Endothelial cell of umbilical vein (primary cell): ENCODE measurements around the gene LIMCH1. TPM values are rescaled to one million over a fixed set of nuclear protein-coding genes. Genes with fewer than 3 reads are reported as not detected.

ENCODE experiments used
- BruUV-seq: library from RNA; stranded (reverse); fragments of 400-500 nt; replicated peaks from 2 replicates; lab custom pipeline; 2021; lab: Mats Ljungman, UMichigan
- CTCF ChIA-PET: fragments of 300-600, 350-600 bp; sonication (Branson Sonifier 250); formaldehyde crosslinking; loops from one replicate; lab custom pipeline; 2021; ENCODE audit warnings: antibody characterized with exemption, inconsistent platforms; lab: Charles Lee
- POLR2A ChIA-PET: fragments of 300-600, 350-600 bp; sonication (Branson Sonifier 250); formaldehyde crosslinking; loops from one replicate; lab custom pipeline; 2021; ENCODE audit warnings: antibody characterized with exemption, inconsistent platforms; lab: Charles Lee
- DNase-seq: peaks from one replicate; pipeline ENCODE4 v3.0.0-alpha.2; 2011; ENCODE audit warnings: low read depth, low spot score
- FAIRE-seq: peaks from 2 replicates; lab custom pipeline; 2011; peaks lifted over from hg19 to GRCh38; lab: Jason Lieb, UNC
- H2AFZ ChIP-seq: 2 replicates; pipeline ENCODE4 v1.6.0; 2012; ENCODE audit warnings: low read depth, low read length, control low read depth, inconsistent platforms
- H3K27ac ChIP-seq: 2 replicates; pipeline ENCODE4 v1.5.1; 2011; ENCODE audit warnings: low read depth, mild to moderate bottlenecking, control low read depth, low read length, moderate library complexity; ENCODE audit not compliant: insufficient read depth
- H3K27me3 ChIP-seq, 2 experiments: 2 replicates each; pipeline versions ENCODE4 v1.6.0 to v1.6.1; 2011; ENCODE audit warnings: low read length in 2 of 2, mixed read lengths in 1 of 2; ENCODE audit not compliant: control insufficient read depth in 2 of 2, insufficient read depth in 2 of 2
- H3K36me3 ChIP-seq, 2 experiments: 2 replicates in 1 of 2; 3 replicates in 1 of 2; pipeline ENCODE4 v1.5.1; 2011; ENCODE audit warnings: low read length in 2 of 2, mild to moderate bottlenecking in 1 of 2, moderate library complexity in 1 of 2; ENCODE audit not compliant: control insufficient read depth in 2 of 2, insufficient read depth in 2 of 2; ENCODE audit errors: extremely low read depth in 1 of 2
- H3K4me1 ChIP-seq: 3 replicates; pipeline ENCODE4 v1.5.1; 2011; ENCODE audit warnings: mild to moderate bottlenecking, low read length; ENCODE audit not compliant: control insufficient read depth, insufficient read depth; ENCODE audit errors: extremely low read depth
- H3K4me2 ChIP-seq: 2 replicates; pipeline ENCODE4 v1.6.1; 2011; ENCODE audit warnings: low read length, control low read depth, mixed read lengths; ENCODE audit not compliant: insufficient read depth
- H3K4me3 ChIP-seq, 3 experiments: fragments of 200-600 bp in 1 of 3; sonication (generic), shearing (Covaris generic) in 1 of 3; replicated peaks in 1 of 3; 2 replicates each; pipeline ENCODE4 v1.5.1; 2011 to 2016; ENCODE audit warnings: control low read depth in 3 of 3, low read length in 3 of 3, mild to moderate bottlenecking in 2 of 3, inconsistent platforms in 1 of 3, low read depth in 1 of 3, moderate library complexity in 1 of 3; ENCODE audit not compliant: insufficient read depth in 1 of 3
- H3K79me2 ChIP-seq: 2 replicates; pipeline ENCODE4 v1.6.0; 2012; ENCODE audit warnings: low read length, inconsistent platforms; ENCODE audit not compliant: control insufficient read depth, insufficient read depth
- H3K9ac ChIP-seq: replicated peaks from 2 replicates; pipeline ENCODE3; 2011; ENCODE audit warnings: low read length, control low read depth; ENCODE audit not compliant: insufficient read depth; ENCODE audit errors: extremely low read depth
- H3K9me1 ChIP-seq: replicated peaks from 3 replicates; pipeline ENCODE4 v1.6.0; 2011; ENCODE audit warnings: mild to moderate bottlenecking, low read length; ENCODE audit not compliant: control insufficient read depth, insufficient read depth; ENCODE audit errors: extremely low read depth
- H3K9me3 ChIP-seq: replicated peaks from 2 replicates; pipeline ENCODE4 v1.5.1; 2012; ENCODE audit warnings: low read length, inconsistent platforms; ENCODE audit not compliant: control insufficient read depth, insufficient read depth
- H4K20me1 ChIP-seq: replicated peaks from 2 replicates; pipeline ENCODE3; 2011; ENCODE audit warnings: mild to moderate bottlenecking, low read length; ENCODE audit not compliant: control insufficient read depth, insufficient read depth; ENCODE audit errors: extremely low read depth
- EZH2 ChIP-seq: IDR thresholded peaks from 2 replicates; pipeline ENCODE4 v1.6.1; 2012; ENCODE audit warnings: borderline replicate concordance, low read depth, mild to moderate bottlenecking, moderate library complexity, low read length, inconsistent platforms; ENCODE audit not compliant: severe bottlenecking
- FOS ChIP-seq: IDR thresholded peaks from 2 replicates; pipeline ENCODE4 v1.6.1; 2011; ENCODE audit warnings: mild to moderate bottlenecking, low read length, moderate library complexity, borderline replicate concordance; ENCODE audit not compliant: insufficient read depth
- GATA2 ChIP-seq: IDR thresholded peaks from 2 replicates; pipeline ENCODE4 v1.7.0; 2011; ENCODE audit warnings: low read depth, mild to moderate bottlenecking, moderate library complexity, mixed read lengths, low read length; ENCODE audit not compliant: insufficient read length, insufficient read depth
- JUN ChIP-seq: IDR thresholded peaks from 2 replicates; pipeline ENCODE4 v1.6.1; 2011; ENCODE audit warnings: borderline replicate concordance, low read depth; ENCODE audit not compliant: insufficient read length, insufficient read depth
- MYC ChIP-seq: IDR thresholded peaks from one replicate; pipeline ENCODE4 v1.6.1; 2011; ENCODE audit warnings: mild to moderate bottlenecking, low read depth, low read length
- POLR2A ChIP-seq: IDR thresholded peaks from 2 replicates; pipeline ENCODE4 v1.6.1; 2012; ENCODE audit warnings: low read depth, mild to moderate bottlenecking, control low read depth, low read length
- POLR2AphosphoS5 ChIP-seq: IDR thresholded peaks from 2 replicates; pipeline ENCODE4 v1.6.1; 2012; ENCODE audit warnings: low read depth, mild to moderate bottlenecking, control low read depth, low read length, moderate library complexity; ENCODE audit not compliant: insufficient read depth
- dilution Hi-C: fragments of 300-500 bp; cut with MboI; formaldehyde crosslinking; loops from one replicate; pipeline ENCODE4 v1.15.0; 2019; ENCODE audit warnings: low sequenced_read_pairs; ENCODE audit not compliant: extremely low pct_ligation_motif_present
- intact Hi-C: fragments of 100-400 bp; cut with micrococcal nuclease; formaldehyde crosslinking; loops from one replicate; pipeline ENCODE4 v1.10.0; 2022
- polyA plus RNA-seq, 4 experiments: library from polyadenylated mRNA; depleted of rRNA in 3 of 4; stranded (reverse) in 3 of 4; unstranded in 1 of 4; fragments of >200 nt; gene quantifications; 2 replicates each; pipeline versions ENCODE4 v1.2.1 to v1.2.3, GENCODE V29; 2011 to 2012; ENCODE audit warnings: missing spikeins in 1 of 4
- total RNA-seq: library from RNA; stranded (reverse); gene quantifications from 2 replicates; pipeline ENCODE4 v1.2.3, GENCODE V29; 2021
- TF ChIP-seq, protein P1 (sequence below): IDR thresholded peaks from 2 replicates; pipeline ENCODE4 v1.6.1; 2011; ENCODE audit not compliant: insufficient read depth, insufficient read length
- TF ChIP-seq, protein P2 (sequence below), 2 donors: IDR thresholded peaks; 1 replicate in 1 of 2; 2 replicates in 1 of 2; pipeline ENCODE4 v1.5.1; 2011; ENCODE audit warnings: low read length in 2 of 2, mild to moderate bottlenecking in 2 of 2, moderate library complexity in 2 of 2, control low read depth in 1 of 2, inconsistent platforms in 1 of 2, low read depth in 1 of 2; ENCODE audit not compliant: insufficient read depth in 1 of 2; ENCODE audit errors: extremely low read depth in 1 of 2

The LIMCH1 gene
- total and polyA plus RNA-seq, 2 donors (not counting 3 experiments of a cell fraction or from before 2014, with no cell fraction given): 14.3 to 32.8 TPM

DNA sequence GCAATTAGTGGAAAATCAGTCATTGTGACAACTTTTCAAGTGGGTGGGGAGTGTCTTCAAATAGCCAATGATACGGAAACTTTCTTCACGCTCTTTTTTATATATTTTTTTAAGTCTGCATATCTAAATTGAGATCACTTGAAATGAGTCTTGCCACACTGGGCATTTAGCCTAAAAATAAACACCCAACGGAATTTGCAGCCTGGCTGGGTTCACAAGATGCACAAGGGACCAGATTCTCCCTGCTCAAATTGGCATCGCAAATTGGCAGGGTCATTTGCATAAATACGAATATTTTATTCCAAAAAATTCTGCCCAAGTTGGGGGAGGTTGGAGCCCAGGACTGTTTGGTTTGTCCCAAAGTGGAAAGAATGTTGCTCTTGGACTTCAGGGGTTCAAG is 87.6 kb downstream of the LIMCH1 start:
- ChIA-PET CTCF (interaction anchor here (0.8 to 2.0 kb wide), 5 partner anchors 9 to 132 kb away, joined by 3 to 13 read pairs (median 4); no protein-coding TSS in a partner anchor), POLR2A (no interaction called here)
- Histone ChIP-seq H3K79me2 (no peaks in the 10 kb centered on the region), H4K20me1 (no peaks in the 10 kb centered on the region), H3K27ac (no peak overlapping the region), H3K36me3 (no peaks in the 10 kb centered on the region), H3K9me1 (no peaks in the 10 kb centered on the region), H2AFZ (no peak overlapping the region), H3K27me3 (peaks cover 11 to 28% of the 10 kb centered on the region in 2 experiments), H3K4me1 (no peaks in the 10 kb centered on the region), H3K4me3 (no peak overlapping the region), H3K4me2 (no peak overlapping the region), H3K9me3 (no peaks in the 10 kb centered on the region), H3K9ac (no peak overlapping the region)
- DNase-seq (no peak), FAIRE-seq (no peak)
- intact Hi-C loops (no loop called here), dilution Hi-C loops (no loop called here)
- no TSS peak for BruUV-seq
- no peak for TF ChIP-seq JUN

DNA sequence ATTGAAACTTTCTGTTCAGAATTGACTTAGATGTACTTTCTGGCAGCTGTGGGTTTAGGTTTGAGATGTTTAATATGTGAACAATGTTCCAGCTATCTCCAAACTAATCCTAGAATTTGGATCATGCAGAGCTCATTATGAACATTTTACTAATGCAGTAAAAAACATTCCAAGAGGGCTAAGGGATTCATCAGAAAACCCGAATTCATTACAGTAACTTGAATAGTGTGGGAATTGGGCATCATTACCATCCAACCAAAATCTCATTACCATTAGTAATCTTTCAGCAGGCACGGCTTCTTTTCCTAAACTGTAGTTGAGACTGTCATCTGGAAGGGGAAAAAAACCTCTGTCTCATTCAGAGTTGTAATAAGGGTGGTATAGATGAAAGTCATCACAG is 91.0 kb downstream of the LIMCH1 start:
- H3K4me2 ChIP-seq: no peak overlapping the region
- POLR2A ChIA-PET: no interaction called here
- H3K36me3 ChIP-seq: no peaks in the 10 kb centered on the region
- no peaks in the 10 kb centered on the region for H4K20me1 ChIP-seq
- no peak overlapping the region for H2AFZ ChIP-seq
- TF ChIP-seq POLR2A: no peak
- TF ChIP-seq, protein P1, sequence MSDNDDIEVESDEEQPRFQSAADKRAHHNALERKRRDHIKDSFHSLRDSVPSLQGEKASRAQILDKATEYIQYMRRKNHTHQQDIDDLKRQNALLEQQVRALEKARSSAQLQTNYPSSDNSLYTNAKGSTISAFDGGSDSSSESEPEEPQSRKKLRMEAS: no peak
- TF ChIP-seq GATA2: no peak
- TF ChIP-seq FOS: no peak
- no peak for TF ChIP-seq EZH2
- no peak for TF ChIP-seq MYC
- TF ChIP-seq JUN: no peak
- no peak for TF ChIP-seq POLR2AphosphoS5
- TF ChIP-seq, protein P2, sequence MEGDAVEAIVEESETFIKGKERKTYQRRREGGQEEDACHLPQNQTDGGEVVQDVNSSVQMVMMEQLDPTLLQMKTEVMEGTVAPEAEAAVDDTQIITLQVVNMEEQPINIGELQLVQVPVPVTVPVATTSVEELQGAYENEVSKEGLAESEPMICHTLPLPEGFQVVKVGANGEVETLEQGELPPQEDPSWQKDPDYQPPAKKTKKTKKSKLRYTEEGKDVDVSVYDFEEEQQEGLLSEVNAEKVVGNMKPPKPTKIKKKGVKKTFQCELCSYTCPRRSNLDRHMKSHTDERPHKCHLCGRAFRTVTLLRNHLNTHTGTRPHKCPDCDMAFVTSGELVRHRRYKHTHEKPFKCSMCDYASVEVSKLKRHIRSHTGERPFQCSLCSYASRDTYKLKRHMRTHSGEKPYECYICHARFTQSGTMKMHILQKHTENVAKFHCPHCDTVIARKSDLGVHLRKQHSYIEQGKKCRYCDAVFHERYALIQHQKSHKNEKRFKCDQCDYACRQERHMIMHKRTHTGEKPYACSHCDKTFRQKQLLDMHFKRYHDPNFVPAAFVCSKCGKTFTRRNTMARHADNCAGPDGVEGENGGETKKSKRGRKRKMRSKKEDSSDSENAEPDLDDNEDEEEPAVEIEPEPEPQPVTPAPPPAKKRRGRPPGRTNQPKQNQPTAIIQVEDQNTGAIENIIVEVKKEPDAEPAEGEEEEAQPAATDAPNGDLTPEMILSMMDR (IDR thresholded peaks at IDR 0.05; ENCODE audit: extremely low read depth in 1 of 2, insufficient read depth in 1 of 2, low read depth in 1 of 2, low read length in 2 of 2): no peak
- no peak overlapping the region for H3K9ac ChIP-seq
- intact Hi-C loops (no loop called here), dilution Hi-C loops (no loop called here)
- DNase-seq (no peak), FAIRE-seq (no peak)
- no peak overlapping the region for H3K4me3 ChIP-seq
- CTCF ChIA-PET: interaction anchor here (0.9 kb wide), 1 partner anchor 8 kb away, joined by 3 read pairs; no protein-coding TSS in a partner anchor
- no peak overlapping the region for H3K27ac ChIP-seq
- H3K4me1 ChIP-seq: no peaks in the 10 kb centered on the region
- H3K27me3 ChIP-seq: peaks cover 3 to 21% of the 10 kb centered on the region in 2 experiments
- no peaks in the 10 kb centered on the region for H3K79me2 ChIP-seq
- H3K9me1 ChIP-seq: no peaks in the 10 kb centered on the region
- H3K9me3 ChIP-seq: no peaks in the 10 kb centered on the region
- BruUV-seq: no TSS peak
